ACC112 (cell line): Measurements from ENCODE around the gene SPATA25.

ENCODE experiments used
- H2AFZ ChIP-seq: fragments of 200-600 bp; sonication (generic); one replicate; pipeline ENCODE4 v1.6.0; 2017; ENCODE audit warnings: antibody characterized with exemption, low read length; ENCODE audit not compliant: unreplicated experiment
- H3K27ac ChIP-seq: fragments of 200-600 bp; sonication (generic); 2 replicates; pipeline ENCODE4 v1.5.1; 2014; ENCODE audit warnings: low read depth, mild to moderate bottlenecking, antibody characterized with exemption, low read length, moderate library complexity
- H3K27me3 ChIP-seq: fragments of 200-600 bp; sonication (generic); 2 replicates; pipeline ENCODE4 v1.6.1; 2014; ENCODE audit warnings: mild to moderate bottlenecking, antibody characterized with exemption, low read length, moderate library complexity, mixed read lengths; ENCODE audit not compliant: insufficient read depth
- H3K36me3 ChIP-seq: fragments of 200-600 bp; sonication (generic); 2 replicates; pipeline ENCODE4 v1.6.1; 2016; ENCODE audit warnings: mild to moderate bottlenecking, antibody characterized with exemption, low read length, moderate library complexity, mixed read lengths; ENCODE audit not compliant: insufficient read depth
- H3K4me1 ChIP-seq: fragments of 200-600 bp; sonication (generic); one replicate; pipeline ENCODE4 v1.6.1; 2016; ENCODE audit warnings: low read length, mixed read lengths; ENCODE audit not compliant: insufficient read depth, unreplicated experiment, control insufficient read depth
- H3K4me3 ChIP-seq: fragments of 200-600 bp; sonication (generic); 2 replicates; pipeline ENCODE4 v1.5.1; 2014; ENCODE audit warnings: mild to moderate bottlenecking, low read depth, low read length
- H3K79me2 ChIP-seq: fragments of 200-600 bp; sonication (generic); one replicate; pipeline ENCODE4 v1.6.0; 2016; ENCODE audit warnings: low read length; ENCODE audit not compliant: control insufficient read depth, unreplicated experiment, insufficient read depth

SPATA25 gene

DNA sequence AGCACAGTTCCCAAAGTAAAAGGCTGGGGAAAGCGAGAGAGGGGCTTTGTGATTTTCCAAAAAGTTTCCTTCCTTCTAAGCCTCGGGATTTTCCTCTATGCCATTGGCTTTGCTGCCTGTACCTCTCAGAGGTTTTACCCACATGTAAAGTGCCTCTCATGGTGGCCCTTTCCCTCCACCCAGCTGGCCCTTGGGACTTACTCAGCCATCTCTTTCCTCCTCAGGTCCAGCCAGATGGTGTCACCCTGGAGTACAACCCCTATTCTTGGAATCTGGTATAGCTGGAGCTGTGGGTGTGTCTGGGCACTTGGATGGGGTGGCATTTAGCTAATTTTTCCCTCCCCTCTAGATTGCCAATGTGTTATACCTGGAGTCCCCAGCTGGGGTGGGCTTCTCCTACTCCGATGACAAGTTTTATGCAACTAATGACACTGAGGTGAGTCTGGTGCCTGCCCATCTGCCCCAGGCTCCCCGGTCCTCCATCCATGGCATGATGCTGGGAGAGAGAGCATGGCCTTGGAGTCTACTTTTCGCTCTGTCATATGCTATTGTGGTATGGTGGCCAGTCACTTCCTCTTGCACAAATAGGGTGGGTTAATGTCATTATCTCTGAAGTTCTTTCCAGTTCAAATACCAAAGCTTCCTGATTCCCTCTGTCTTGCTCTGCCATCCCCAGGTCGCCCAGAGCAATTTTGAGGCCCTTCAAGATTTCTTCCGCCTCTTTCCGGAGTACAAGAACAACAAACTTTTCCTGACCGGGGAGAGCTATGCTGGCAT, 4.8 kb upstream of the SPATA25 start:
- Histone ChIP-seq H2AFZ (no peak overlapping the region), H3K27ac (peak overlapping the region; percentile 2; the same call in 1 of the 2 replicates), H3K4me1 (peaks cover 8% of the 10 kb centered on the region), H3K4me3 (peak overlapping the region; percentile 81), H3K27me3 (no peaks in the 10 kb centered on the region), H3K36me3 (peaks cover 6% of the 10 kb centered on the region; the same call in 1 of the 2 replicates), H3K79me2 (peaks cover 5% of the 10 kb centered on the region)

GRCh38 chr20:45890985-45891983, 3.9 kb upstream of the SPATA25 start, which contains the start of the genes CTSA and NEURL2:
Gene CTSA (plus strand): TSS chr20:45891335. CDS start chr20:45891569, 234 bp downstream.
Gene NEURL2 (minus strand): TSS chr20:45891208. CDS start chr20:45890991, 217 bp downstream.
- peak within 1 kb of the TSS; percentile 79 for H2AFZ ChIP-seq
- H3K79me2 ChIP-seq = peaks cover 5% of the 10 kb centered on the region
- H3K27ac ChIP-seq = peak within 1 kb of the TSS; percentile 39; the same call in 1 of the 2 replicates
- H3K4me1 ChIP-seq = peaks cover 8% of the 10 kb centered on the region
- H3K36me3 ChIP-seq = no peaks in the 10 kb centered on the region
- no peaks in the 10 kb centered on the region for H3K27me3 ChIP-seq
- peak within 1 kb of the TSS; percentile 81 for H3K4me3 ChIP-seq

GRCh38 chr20:45890077-45890984, 2.9 kb upstream of the SPATA25 start:
- no peaks in the 10 kb centered on the region for H3K36me3 ChIP-seq
- H3K27ac ChIP-seq = peak overlapping the region; percentile 39; the same call in 1 of the 2 replicates
- peak overlapping the region; percentile 79 for H2AFZ ChIP-seq
- peaks cover 9% of the 10 kb centered on the region for H3K4me1 ChIP-seq
- H3K79me2 ChIP-seq = peaks cover 5% of the 10 kb centered on the region
- H3K4me3 ChIP-seq = peak overlapping the region; percentile 81
- no peaks in the 10 kb centered on the region for H3K27me3 ChIP-seq

GRCh38 chr20:45888681-45889080, 1.3 kb upstream of the SPATA25 start:
- H3K27me3 ChIP-seq = no peaks in the 10 kb centered on the region
- H3K79me2 ChIP-seq = peaks cover 5% of the 10 kb centered on the region
- H3K4me3 ChIP-seq = no peak overlapping the region
- peaks cover 18% of the 10 kb centered on the region for H3K4me1 ChIP-seq
- H3K27ac ChIP-seq = no peak overlapping the region
- no peaks in the 10 kb centered on the region for H3K36me3 ChIP-seq
- H2AFZ ChIP-seq = no peak overlapping the region

DNA sequence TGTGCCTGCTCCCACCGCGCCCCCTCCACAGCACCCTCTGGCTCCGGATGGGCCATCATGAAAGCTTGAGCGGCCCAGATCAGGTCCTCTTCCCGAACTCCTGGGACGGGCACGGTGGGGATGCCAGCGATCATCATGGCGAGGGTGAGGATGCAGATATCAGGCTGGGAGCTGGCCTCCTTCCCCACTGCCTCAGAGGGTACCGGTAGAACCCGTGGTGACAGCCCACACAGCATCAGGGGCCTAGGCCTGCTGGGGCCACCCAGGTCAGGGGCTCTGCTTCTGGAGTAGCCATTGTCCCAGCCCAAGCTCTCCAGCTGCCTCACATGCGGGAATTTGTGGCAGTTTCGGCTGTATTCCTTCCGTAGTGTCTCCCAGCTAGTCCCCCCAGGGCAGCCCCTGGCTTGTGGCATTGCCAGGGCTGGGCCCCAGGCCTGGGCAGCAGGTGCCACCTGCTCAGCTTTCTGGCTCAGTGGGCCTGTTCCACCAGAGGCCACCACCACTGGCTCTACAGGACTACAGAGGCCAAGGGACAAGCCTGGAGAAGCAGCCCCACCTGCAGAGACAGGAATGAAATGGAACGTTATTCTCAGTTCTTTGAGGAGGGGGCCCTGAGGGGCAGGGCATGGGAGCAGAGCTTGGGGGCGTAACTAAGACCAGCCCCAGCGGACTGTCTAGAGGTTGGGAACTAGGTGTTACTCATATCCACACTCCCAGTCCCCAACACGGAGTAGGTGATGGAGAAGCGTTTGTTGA, 654 bp downstream of the SPATA25 start:
- H3K4me3 ChIP-seq = no peak overlapping the region
- H3K27me3 ChIP-seq = no peaks in the 10 kb centered on the region
- H3K36me3 ChIP-seq = peaks cover 8% of the 10 kb centered on the region; the same call in 1 of the 2 replicates
- no peak overlapping the region for H3K27ac ChIP-seq
- peaks cover 10% of the 10 kb centered on the region for H3K4me1 ChIP-seq
- H3K79me2 ChIP-seq = peaks cover 9% of the 10 kb centered on the region
- no peak overlapping the region for H2AFZ ChIP-seq

DNA sequence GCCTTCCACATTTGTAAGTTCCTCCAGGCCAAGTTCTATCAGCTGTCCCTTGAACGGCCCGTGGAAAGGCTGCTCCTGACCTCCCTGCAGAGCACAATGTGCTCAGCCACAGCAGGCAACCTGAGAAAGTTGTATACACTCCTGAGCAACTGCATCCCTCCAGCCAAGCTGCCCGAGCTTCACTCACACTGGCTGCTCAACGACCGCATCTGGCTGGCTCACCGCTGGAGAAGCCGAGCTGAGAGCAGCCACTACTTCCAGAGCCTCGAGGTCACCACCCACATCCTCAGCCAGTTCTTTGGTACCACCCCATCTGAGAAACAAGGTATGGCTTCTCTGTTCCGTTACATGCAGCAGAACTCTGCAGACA, 4.3 kb downstream of the SPATA25 start:
- H3K4me1 ChIP-seq = peaks cover 10% of the 10 kb centered on the region
- no peak overlapping the region for H3K27ac ChIP-seq
- no peaks in the 10 kb centered on the region for H3K27me3 ChIP-seq
- peaks cover 12% of the 10 kb centered on the region for H3K79me2 ChIP-seq
- H3K4me3 ChIP-seq = no peak overlapping the region
- peaks cover 8% of the 10 kb centered on the region; the same call in 1 of the 2 replicates for H3K36me3 ChIP-seq
- no peak overlapping the region for H2AFZ ChIP-seq

DNA sequence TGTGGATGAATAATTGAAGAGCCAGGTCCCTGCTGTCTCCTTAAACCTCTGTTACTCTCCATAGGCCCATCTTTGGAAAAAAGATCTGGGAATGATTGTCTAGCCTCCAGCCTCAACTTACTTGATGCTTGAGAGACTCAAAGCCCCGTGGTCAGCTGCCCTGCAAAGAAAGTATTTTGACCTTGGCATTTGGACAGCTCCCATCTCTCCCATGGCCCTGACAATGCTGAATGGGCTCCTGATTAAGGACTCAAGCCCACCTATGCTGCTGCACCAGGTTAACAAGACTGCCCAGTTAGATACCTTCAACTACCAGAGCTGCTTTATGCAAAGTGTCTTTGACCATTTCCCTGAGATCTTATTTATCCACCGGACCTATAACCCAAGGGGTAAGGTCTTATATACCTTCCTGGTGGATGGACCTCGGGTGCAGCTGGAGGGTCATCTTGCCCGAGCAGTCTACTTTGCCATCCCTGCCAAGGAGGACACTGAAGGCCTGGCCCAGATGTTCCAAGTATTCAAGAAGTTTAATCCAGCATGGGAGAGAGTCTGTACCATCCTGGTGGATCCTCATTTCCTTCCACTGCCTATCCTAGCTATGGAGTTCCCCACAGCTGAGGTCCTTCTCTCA, 4.8 kb downstream of the SPATA25 start:
- H2AFZ ChIP-seq = no peak overlapping the region
- no peak overlapping the region for H3K27ac ChIP-seq
- peaks cover 8% of the 10 kb centered on the region; the same call in 1 of the 2 replicates for H3K36me3 ChIP-seq
- peaks cover 10% of the 10 kb centered on the region for H3K4me1 ChIP-seq
- H3K79me2 ChIP-seq = peaks cover 12% of the 10 kb centered on the region
- no peaks in the 10 kb centered on the region for H3K27me3 ChIP-seq
- H3K4me3 ChIP-seq = no peak overlapping the region

DNA sequence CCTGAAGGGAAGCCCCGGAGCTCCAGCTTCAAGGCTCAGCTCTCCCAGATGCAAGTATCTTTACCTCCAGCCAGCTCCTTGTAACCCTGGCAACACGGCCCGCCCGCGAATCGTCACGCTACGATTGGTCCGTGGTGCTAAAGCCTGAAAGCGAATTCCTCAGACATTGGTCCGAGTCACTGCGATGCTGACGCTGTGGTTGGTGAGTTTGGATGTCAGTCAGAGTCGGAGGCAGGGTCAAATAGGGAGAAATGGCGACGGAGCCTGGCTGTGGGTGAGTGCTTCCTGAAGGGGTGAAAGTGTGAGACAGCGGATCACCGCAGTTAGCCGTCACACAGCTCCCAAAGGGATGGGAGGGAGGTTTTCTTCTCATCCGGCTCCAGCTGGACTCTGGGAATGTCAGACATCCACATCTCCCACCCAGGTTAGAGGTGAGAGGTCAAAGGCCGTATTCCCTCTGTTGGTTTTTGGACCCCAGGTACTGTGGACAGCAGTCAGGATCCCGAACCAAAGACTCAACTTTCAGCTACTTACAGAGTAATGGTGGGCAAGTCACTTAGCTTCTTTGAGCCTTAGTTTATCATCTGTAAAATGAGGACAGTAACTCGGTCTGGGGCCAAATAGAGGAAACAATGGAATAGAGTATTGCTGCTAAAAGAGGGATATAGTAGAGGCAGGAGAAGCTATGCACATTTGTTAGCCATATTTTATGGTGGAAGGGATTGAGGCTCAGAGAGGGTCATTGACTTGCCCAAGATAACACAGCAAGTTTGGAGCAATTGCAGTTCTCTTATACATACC, 6.2 kb downstream of the SPATA25 start, which contains the start of gene ZSWIM1:
TSS of gene ZSWIM1 (plus strand) at position 240 of the 801 bp plus-strand sequence. CDS start 1,366 bp downstream, outside the sequence.
- Histone ChIP-seq H3K27ac (peak within 1 kb of the TSS; percentile 19; the same call in 1 of the 2 replicates), H3K4me1 (peaks cover 10% of the 10 kb centered on the region), H3K79me2 (peaks cover 12% of the 10 kb centered on the region), H2AFZ (peak within 1 kb of the TSS; percentile 75), H3K27me3 (no peaks in the 10 kb centered on the region), H3K36me3 (peaks cover 8% of the 10 kb centered on the region; the same call in 1 of the 2 replicates), H3K4me3 (peak within 1 kb of the TSS; percentile 75)
